IMR-90 (cell line): Measurements from ENCODE around the gene RNF123. TPM values are rescaled to one million over a fixed set of nuclear protein-coding genes. Genes with fewer than 3 reads are reported as not detected.

Source experiments
- ATAC-seq: fragments of 200-7000 bp; cut with Tn5 transposase; 2 replicates; pipeline ENCODE4 v1.9.1; 2020; ENCODE audit warnings: low read depth, mild to moderate bottlenecking, moderate library complexity
- BruUV-seq: library from RNA; stranded (reverse); fragments of 400-500 nt; replicated peaks from 2 replicates; lab custom pipeline; 2021; lab: Mats Ljungman, UMichigan
- CTCF ChIA-PET: fragments of 300-600 bp; formaldehyde crosslinking; extraction: SDS; loops from one replicate; lab custom pipeline; 2021; ENCODE audit warnings: antibody characterized with exemption; lab: Yijun Ruan, JAX
- POLR2A ChIA-PET: fragments of 300-600 bp; sonication (Branson Sonifier 250); formaldehyde crosslinking; loops from one replicate; lab custom pipeline; 2022; ENCODE audit warnings: antibody characterized with exemption; ENCODE audit not compliant: unreplicated experiment; lab: Charles Lee
- DNase-seq: peaks from one replicate; pipeline ENCODE4 v3.0.0; 2013
- H2AFZ ChIP-seq: replicated peaks from 2 replicates; pipeline ENCODE3; 2013; ENCODE audit warnings: low read length, mild to moderate bottlenecking; ENCODE audit not compliant: poor library complexity
- H2AK5ac ChIP-seq: 2 replicates; pipeline ENCODE4 v1.6.1; 2013; ENCODE audit warnings: low read depth, low read length, inconsistent platforms
- H2AK9ac ChIP-seq: replicated peaks from 2 replicates; pipeline ENCODE3; 2013; ENCODE audit warnings: mild to moderate bottlenecking, low read depth, low read length, moderate library complexity; ENCODE audit not compliant: poor library complexity
- H2BK120ac ChIP-seq: 2 replicates; pipeline ENCODE4 v1.6.1; 2013; ENCODE audit warnings: low read depth, low read length, inconsistent platforms
- H2BK15ac ChIP-seq: 3 replicates; pipeline ENCODE4 v1.6.1; 2013; ENCODE audit warnings: low read depth, low read length, inconsistent platforms
- H2BK20ac ChIP-seq: 2 replicates; pipeline ENCODE4 v1.6.1; 2013; ENCODE audit warnings: low read depth, mild to moderate bottlenecking, inconsistent platforms, low read length, moderate library complexity
- H2BK5ac ChIP-seq: 2 replicates; pipeline ENCODE4 v1.6.1; 2013; ENCODE audit warnings: mild to moderate bottlenecking, low read depth, low read length, inconsistent platforms; ENCODE audit not compliant: poor library complexity, severe bottlenecking
- H3K14ac ChIP-seq: replicated peaks from 2 replicates; pipeline ENCODE4 v1.6.1; 2013; ENCODE audit warnings: low read depth, low read length, inconsistent platforms
- H3K18ac ChIP-seq: 2 replicates; pipeline ENCODE4 v1.6.1; 2013; ENCODE audit warnings: low read depth, low read length, control low read depth
- H3K23ac ChIP-seq: 2 replicates; pipeline ENCODE4 v1.6.1; 2013; ENCODE audit warnings: low read depth, low read length, inconsistent platforms
- H3K27ac ChIP-seq: 2 replicates; pipeline ENCODE4 v1.5.1; 2013; ENCODE audit warnings: mild to moderate bottlenecking, control low read depth, low read length; ENCODE audit not compliant: insufficient read depth
- H3K27me3 ChIP-seq: 2 replicates; pipeline ENCODE4 v1.6.1; 2013; ENCODE audit warnings: low read length; ENCODE audit not compliant: control insufficient read depth, insufficient read depth
- H3K36me3 ChIP-seq: 2 replicates; pipeline ENCODE4 v1.6.1; 2013; ENCODE audit warnings: low read length, mixed read lengths; ENCODE audit not compliant: control insufficient read depth, insufficient read depth
- H3K4ac ChIP-seq: 2 replicates; pipeline ENCODE4 v1.6.1; 2013; ENCODE audit warnings: low read depth, low read length, inconsistent platforms
- H3K4me1 ChIP-seq: 2 replicates; pipeline ENCODE4 v1.6.1; 2013; ENCODE audit warnings: low read length, mixed read lengths; ENCODE audit not compliant: control insufficient read depth, insufficient read depth
- H3K4me2 ChIP-seq: 2 replicates; pipeline ENCODE4 v1.6.1; 2013; ENCODE audit warnings: low read depth, mild to moderate bottlenecking, control low read depth, low read length, moderate library complexity
- H3K4me3 ChIP-seq: 2 replicates; pipeline ENCODE4 v1.5.1; 2013; ENCODE audit warnings: low read depth, mild to moderate bottlenecking, control low read depth, low read length, moderate library complexity; ENCODE audit not compliant: insufficient read depth
- H3K56ac ChIP-seq: 2 replicates; pipeline ENCODE4 v1.6.1; 2013; ENCODE audit warnings: low read length, inconsistent platforms; ENCODE audit not compliant: insufficient read depth; ENCODE audit errors: extremely low read depth
- H3K79me1 ChIP-seq, 2 experiments: 2 replicates each; pipeline ENCODE4 v1.6.1; 2013; ENCODE audit warnings: low read length in 2 of 2, inconsistent platforms in 1 of 2, low read depth in 1 of 2
- H3K9ac ChIP-seq: 2 replicates; pipeline ENCODE4 v1.6.1; 2013; ENCODE audit warnings: low read depth, low read length, control low read depth
- H3K9me1 ChIP-seq: 2 replicates; pipeline ENCODE4 v1.6.1; 2013; ENCODE audit warnings: low read length, inconsistent platforms; ENCODE audit not compliant: insufficient read depth
- H3K9me3 ChIP-seq: 2 replicates; pipeline ENCODE4 v1.6.1; 2013; ENCODE audit warnings: low read length; ENCODE audit not compliant: control insufficient read depth, insufficient read depth
- H4K20me1 ChIP-seq: 2 replicates; pipeline ENCODE4 v1.6.1; 2013; ENCODE audit warnings: low read length, inconsistent platforms; ENCODE audit not compliant: insufficient read depth
- H4K5ac ChIP-seq: 2 replicates; pipeline ENCODE4 v1.6.1; 2013; ENCODE audit warnings: mild to moderate bottlenecking, low read depth, low read length, control low read depth
- H4K8ac ChIP-seq, 2 experiments: 2 replicates each; pipeline ENCODE4 v1.6.1; 2013; ENCODE audit warnings: low read depth in 2 of 2, low read length in 2 of 2, control low read depth in 1 of 2, inconsistent platforms in 1 of 2
- H4K91ac ChIP-seq: 2 replicates; pipeline ENCODE4 v1.6.1; 2013; ENCODE audit warnings: low read depth, low read length, inconsistent platforms; ENCODE audit not compliant: insufficient read depth
- CEBPB ChIP-seq: IDR thresholded peaks from 2 replicates; pipeline ENCODE4 v1.6.1; 2012; ENCODE audit warnings: low read depth, low read length, improper control_type of control experiment
- CTCF ChIP-seq: conservative IDR thresholded peaks from 2 replicates; pipeline ENCODE4 v1.5.1; 2012; ENCODE audit warnings: mild to moderate bottlenecking, low read depth, low read length, improper control_type of control experiment
- MAZ ChIP-seq: IDR thresholded peaks from 2 replicates; pipeline ENCODE4 v1.6.1; 2012; ENCODE audit warnings: low read depth, mild to moderate bottlenecking, low read length, improper control_type of control experiment, moderate library complexity, borderline replicate concordance
- NFE2L2 ChIP-seq: fragments of 150-350 bp; IDR thresholded peaks from 2 replicates; pipeline ENCODE4 v1.6.1; 2016; ENCODE audit warnings: low read depth, mild to moderate bottlenecking, low read length
- POLR2A ChIP-seq: IDR thresholded peaks from 2 replicates; pipeline ENCODE4 v1.6.1; 2012; ENCODE audit warnings: mild to moderate bottlenecking, low read depth, low read length
- SMC3 ChIP-seq: fragments of 150-350 bp; IDR thresholded peaks from 2 replicates; pipeline ENCODE4 v1.6.1; 2016; ENCODE audit warnings: low read depth, mild to moderate bottlenecking, antibody characterized with exemption, low read length, moderate library complexity
- WGBS, 2 experiments: methylation state at CpG; one replicate each; pipeline versions ENCODE4 v1.1.5 to v1.1.7; 2013; ENCODE audit warnings: missing lambda C conversion rate in 2 of 2; ENCODE audit not compliant: insufficient read length in 1 of 2; ENCODE audit errors: extremely low coverage in 2 of 2; 5-methylcytosine and 5-hydroxymethylcytosine counted together
- dilution Hi-C: fragments of 300-500 bp; cut with HindIII; formaldehyde crosslinking; loops from one replicate; pipeline ENCODE4 v1.14.3; 2018; ENCODE audit warnings: low sequenced_read_pairs; ENCODE audit not compliant: unreplicated experiment
- in situ Hi-C: fragments of 300-500 bp; cut with MboI; formaldehyde crosslinking; loops from 3 replicates; pipeline ENCODE4 v1.14.3; 2019; ENCODE audit warnings: low sequenced_read_pairs, inconsistent platforms, mixed read lengths
- intact Hi-C: fragments of 100-400 bp; cut with micrococcal nuclease; formaldehyde crosslinking; loops from 2 replicates; pipeline ENCODE4 v1.10.0; 2022
- polyA plus RNA-seq, 3 experiments: library from polyadenylated mRNA; depleted of rRNA; stranded (reverse); fragments of >200 nt; gene quantifications; 2 replicates each; pipeline ENCODE4 v1.2.3, GENCODE V29; 2012; ENCODE audit warnings: low replicate concordance in 1 of 3
- total RNA-seq: library from RNA; depleted of rRNA; stranded (reverse); fragments of >200 nt; gene quantifications from 2 replicates; pipeline ENCODE4 v1.2.3, GENCODE V29; 2012

RNF123 gene
- total and polyA plus RNA-seq, 2 of the 4 experiments (the other 2 are of a cell fraction) = 13.4 to 37.7 TPM

GRCh38 chr3:49745986-49746385 is 56.6 kb downstream of the RNF123 start:
- H3K18ac ChIP-seq = no peak overlapping the region
- DNase-seq (peak; percentile 72), ATAC-seq (no peak)
- H3K4me1 ChIP-seq = peaks cover 7% of the 10 kb centered on the region; the same call in 1 of the 2 replicates
- no peak overlapping the region for H3K9ac ChIP-seq
- H4K5ac ChIP-seq = no peak overlapping the region
- intact Hi-C loops (no loop called here), in situ Hi-C loops (no loop called here), dilution Hi-C loops (no loop called here)
- peaks cover 14% of the 10 kb centered on the region for H3K36me3 ChIP-seq
- H2AFZ ChIP-seq = no peak overlapping the region
- no peak overlapping the region for H3K4me2 ChIP-seq
- no peak overlapping the region for H2BK20ac ChIP-seq
- H2AK5ac ChIP-seq = no peak overlapping the region
- ChIA-PET CTCF (no interaction called here), POLR2A (no interaction called here)
- no TSS peak for BruUV-seq
- no peak overlapping the region for H4K91ac ChIP-seq
- H4K20me1 ChIP-seq = peaks cover 31% of the 10 kb centered on the region
- no peak overlapping the region for H2BK5ac ChIP-seq
- no peak overlapping the region for H3K56ac ChIP-seq
- H3K4me3 ChIP-seq = no peak overlapping the region
- peaks cover 42 to 66% of the 10 kb centered on the region in 2 experiments for H3K79me1 ChIP-seq
- H3K27ac ChIP-seq = no peak overlapping the region
- H3K9me1 ChIP-seq = peaks cover 12% of the 10 kb centered on the region
- no peak overlapping the region for H3K14ac ChIP-seq
- H2BK120ac ChIP-seq = no peak overlapping the region
- H3K27me3 ChIP-seq = no peaks in the 10 kb centered on the region
- no peak overlapping the region for H4K8ac ChIP-seq
- no peaks in the 10 kb centered on the region for H3K9me3 ChIP-seq
- WGBS, 2 experiments = no CpG with 5 or more reads among the region's 2 CpGs
- no peak overlapping the region for H2AK9ac ChIP-seq
- TF ChIP-seq SMC3 (no peak), CEBPB (no peak), NFE2L2 (no peak), MAZ (no peak), CTCF (no peak), POLR2A (no peak)
- no peak overlapping the region for H3K23ac ChIP-seq
- H3K4ac ChIP-seq = no peak overlapping the region
- no peak overlapping the region for H2BK15ac ChIP-seq
